Coronary artery (tissue), 2 donors: Measurements from ENCODE around the gene PAX5.

Experiments used
- DNase-seq: peaks from one replicate; pipeline ENCODE4 v3.0.0-alpha.2; 2017; ENCODE audit warnings: low spot score
- H3K27ac ChIP-seq, 2 donors: fragments of 200-600 bp; sonication (generic); one replicate each; pipeline ENCODE4 v1.5.1; 2016 to 2019
- H3K4me3 ChIP-seq: fragments of 200-600 bp; sonication (generic); 2 replicates; pipeline ENCODE4 v1.5.1; 2016; ENCODE audit warnings: mild to moderate bottlenecking, moderate library complexity
- TF ChIP-seq, protein P1 (sequence below): fragments of 200-600 bp; sonication (generic); IDR thresholded peaks from one replicate; pipeline ENCODE4 v1.5.1; 2019; ENCODE audit warnings: antibody characterized with exemption

Gene PAX5

DNA sequence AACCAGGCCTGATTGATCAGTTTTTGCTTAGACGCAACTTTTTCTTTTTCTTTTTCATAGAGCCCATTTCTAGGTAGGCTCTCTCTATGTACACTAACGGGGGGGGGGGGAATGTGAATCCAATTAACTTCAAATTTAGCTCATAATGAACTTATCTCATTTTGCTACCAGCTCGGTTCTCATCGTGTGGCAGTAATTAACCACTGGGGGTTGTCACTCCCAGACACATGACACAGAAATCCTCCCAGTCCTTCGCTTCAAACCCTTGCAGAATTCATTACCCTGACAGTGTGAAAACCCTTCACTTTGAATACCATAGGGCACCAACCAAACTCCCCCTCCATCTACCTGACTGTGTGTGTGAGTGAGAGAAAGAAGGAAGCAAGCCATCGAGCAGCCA lies 144.2 kb downstream of the PAX5 start:
- no peak for DNase-seq
- TF ChIP-seq, protein P1, sequence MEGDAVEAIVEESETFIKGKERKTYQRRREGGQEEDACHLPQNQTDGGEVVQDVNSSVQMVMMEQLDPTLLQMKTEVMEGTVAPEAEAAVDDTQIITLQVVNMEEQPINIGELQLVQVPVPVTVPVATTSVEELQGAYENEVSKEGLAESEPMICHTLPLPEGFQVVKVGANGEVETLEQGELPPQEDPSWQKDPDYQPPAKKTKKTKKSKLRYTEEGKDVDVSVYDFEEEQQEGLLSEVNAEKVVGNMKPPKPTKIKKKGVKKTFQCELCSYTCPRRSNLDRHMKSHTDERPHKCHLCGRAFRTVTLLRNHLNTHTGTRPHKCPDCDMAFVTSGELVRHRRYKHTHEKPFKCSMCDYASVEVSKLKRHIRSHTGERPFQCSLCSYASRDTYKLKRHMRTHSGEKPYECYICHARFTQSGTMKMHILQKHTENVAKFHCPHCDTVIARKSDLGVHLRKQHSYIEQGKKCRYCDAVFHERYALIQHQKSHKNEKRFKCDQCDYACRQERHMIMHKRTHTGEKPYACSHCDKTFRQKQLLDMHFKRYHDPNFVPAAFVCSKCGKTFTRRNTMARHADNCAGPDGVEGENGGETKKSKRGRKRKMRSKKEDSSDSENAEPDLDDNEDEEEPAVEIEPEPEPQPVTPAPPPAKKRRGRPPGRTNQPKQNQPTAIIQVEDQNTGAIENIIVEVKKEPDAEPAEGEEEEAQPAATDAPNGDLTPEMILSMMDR, result no peak
- Histone ChIP-seq H3K27ac (no peak overlapping the region), H3K4me3 (no peak overlapping the region)

DNA sequence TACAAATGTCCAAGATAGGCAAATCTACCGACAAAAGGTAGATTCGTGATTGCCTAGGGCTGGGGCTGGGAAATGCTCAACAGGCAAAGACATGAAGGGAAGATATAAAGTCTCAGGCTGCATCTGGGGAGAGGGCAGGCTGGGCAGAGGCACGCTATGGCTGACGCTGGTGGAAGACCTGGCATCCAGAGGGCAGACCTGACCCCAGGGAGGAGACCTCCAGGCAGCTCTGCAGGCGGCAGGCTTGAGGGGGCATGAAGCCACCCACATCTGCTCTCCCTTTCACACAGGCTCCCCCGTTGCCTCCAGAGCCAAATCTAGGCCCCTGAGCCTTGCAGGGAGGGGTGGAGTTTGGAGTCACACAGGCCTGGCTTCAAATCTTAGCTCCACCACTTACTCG lies 145.5 kb downstream of the PAX5 start:
- Histone ChIP-seq H3K27ac (no peak overlapping the region), H3K4me3 (no peak overlapping the region)
- no peak for DNase-seq
- TF ChIP-seq, protein P1, result no peak

DNA sequence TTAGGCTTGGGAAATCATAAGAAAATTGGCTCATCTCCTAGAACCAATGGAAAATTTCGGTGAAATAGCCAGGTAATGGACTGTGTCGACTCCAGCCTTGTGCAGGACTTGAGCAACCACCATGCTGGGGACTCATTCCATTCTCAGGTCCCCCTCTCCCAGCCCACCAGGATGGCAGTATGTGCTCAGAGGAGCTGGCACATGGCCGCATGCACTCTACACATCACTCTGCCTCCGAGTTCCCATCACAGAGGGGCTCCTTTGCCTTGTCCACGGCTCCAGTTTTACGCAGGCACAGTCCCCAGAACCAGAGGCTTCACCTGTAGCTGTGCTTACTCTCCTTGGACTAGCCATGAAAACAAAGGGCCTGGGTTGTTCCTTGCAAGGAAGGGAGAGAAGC lies 149.3 kb downstream of the PAX5 start:
- DNase-seq, result no peak
- TF ChIP-seq, protein P1, result no peak
- Histone ChIP-seq H3K4me3 (no peak overlapping the region), H3K27ac (no peak overlapping the region)

DNA sequence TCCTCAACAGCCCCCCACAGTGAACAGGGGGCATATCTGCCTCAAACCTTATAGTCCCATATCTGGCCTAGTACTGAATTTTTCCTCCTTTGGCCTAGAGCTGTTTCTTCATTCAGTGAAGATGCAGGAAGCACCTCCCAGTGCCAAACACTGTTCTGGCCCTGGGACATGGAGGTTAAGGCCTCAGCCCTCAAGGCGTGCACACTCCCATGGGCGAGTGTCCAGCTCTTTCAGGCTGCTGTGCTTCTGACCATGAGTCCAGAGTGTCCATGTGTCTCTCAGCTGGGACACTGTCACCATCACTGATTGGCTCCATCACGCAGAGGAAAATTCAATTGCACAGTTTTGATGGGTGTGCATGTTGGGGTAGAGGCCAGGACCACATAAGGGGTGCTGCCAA lies 151.5 kb downstream of the PAX5 start:
- H3K27ac ChIP-seq, result no peak overlapping the region
- TF ChIP-seq, protein P1, result no peak
- no peak for DNase-seq
- H3K4me3 ChIP-seq, result no peak overlapping the region

DNA sequence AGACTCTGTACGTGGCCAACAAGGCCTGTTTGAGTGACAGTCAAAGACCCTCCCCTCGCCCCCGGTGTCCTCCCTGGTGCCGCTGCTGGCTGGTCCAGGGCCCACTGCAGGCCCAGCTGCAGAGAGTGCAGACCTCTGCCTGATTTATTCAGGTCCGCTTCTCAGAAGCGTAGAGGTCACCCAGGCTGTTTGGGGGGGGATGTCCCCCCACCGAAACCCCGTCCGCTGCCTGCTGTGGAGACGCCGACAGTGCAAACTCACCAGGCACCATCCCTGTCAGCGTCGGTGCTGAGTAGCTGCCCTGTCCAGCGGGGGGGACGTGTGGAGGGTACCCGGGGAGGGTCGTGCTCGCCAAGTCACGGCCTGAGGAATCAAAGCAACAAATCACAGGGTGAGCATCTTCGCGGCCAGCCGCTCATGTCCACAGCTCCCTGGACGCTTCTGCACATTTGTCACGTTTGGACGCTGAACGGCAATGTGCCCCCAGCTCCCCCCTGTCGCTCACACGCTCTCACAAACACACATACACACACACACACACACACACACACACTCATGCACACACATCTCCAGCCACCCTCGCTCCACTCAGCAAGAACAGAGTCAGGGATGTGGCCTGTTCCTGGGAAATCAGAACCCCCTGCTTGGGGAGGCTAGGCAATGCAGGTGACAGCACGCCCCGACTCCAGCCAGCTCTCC lies 152.2 kb downstream of the PAX5 start:
- no peak overlapping the region for H3K27ac ChIP-seq
- no peak overlapping the region for H3K4me3 ChIP-seq
- no peak for DNase-seq
- TF ChIP-seq, protein P1, result no peak

DNA sequence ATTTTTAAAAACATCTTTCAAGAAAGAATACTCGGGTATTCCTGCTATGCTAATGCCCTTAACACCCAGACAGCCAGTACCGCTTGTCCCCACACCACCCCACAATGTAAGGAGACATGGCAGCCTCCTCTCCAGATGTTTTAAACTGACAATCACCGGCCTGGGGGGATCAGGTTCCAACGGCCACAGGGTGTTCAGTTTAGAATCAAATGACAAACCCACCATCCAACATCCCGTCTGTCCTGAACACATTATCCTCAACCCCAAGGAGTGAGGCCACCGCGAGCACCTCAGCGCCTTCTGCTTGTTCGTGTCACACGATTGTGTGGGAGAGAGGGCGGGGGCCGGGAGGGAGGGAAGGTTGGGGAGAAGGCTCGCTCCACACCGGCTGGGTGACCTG lies 152.8 kb downstream of the PAX5 start:
- TF ChIP-seq, protein P1, result no peak
- no peak for DNase-seq
- Histone ChIP-seq H3K27ac (no peak overlapping the region), H3K4me3 (no peak overlapping the region)

DNA sequence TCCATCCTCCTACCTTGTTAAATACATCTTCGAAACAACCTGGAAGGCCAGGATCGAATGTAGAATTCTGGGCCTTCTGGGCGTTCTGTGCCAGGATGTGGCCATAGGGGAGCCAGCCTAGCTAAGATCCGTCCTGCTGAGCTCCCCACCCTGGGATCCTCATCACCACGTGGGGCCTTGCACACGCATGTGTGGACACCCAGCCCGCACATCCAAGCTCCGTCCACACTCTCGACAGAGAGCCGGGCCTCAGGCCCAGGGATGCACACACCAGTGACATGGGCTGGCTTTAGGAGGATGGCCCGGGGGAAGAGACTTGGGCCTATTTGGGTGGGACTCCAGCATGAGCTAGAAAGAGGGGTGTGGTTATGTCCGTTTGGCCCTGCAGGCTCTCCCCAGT lies 154.0 kb downstream of the PAX5 start:
- no peak for DNase-seq
- Histone ChIP-seq H3K27ac (no peak overlapping the region), H3K4me3 (no peak overlapping the region)
- TF ChIP-seq, protein P1, result no peak
